ENCODE data around the gene MINPP1. TPM values are rescaled to one million over a fixed set of nuclear protein-coding genes. Genes with fewer than 3 reads are reported as not detected.

The MINPP1 gene
- total RNA-seq, 6 experiments from 2014 or later, result 14.4 to 28.2 (median 25.0) TPM

DNA sequence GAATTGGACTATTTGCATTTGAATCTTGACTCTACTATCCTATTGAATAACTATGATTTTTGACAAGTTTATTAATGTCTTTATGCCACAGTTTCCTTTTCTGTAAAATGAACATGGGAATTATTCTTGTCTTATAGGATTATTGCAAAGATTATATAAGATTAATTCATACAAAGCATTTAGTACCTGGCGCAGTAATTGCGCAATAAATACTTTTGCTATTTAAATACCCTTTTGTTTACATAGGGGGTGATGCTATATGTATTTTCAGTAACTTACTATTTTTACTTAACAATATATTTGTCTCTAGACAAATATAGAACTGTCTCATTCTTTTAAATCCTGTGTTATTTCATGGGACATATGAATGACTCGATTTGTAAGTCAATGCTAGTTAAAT lies 5.3 kb downstream of the MINPP1 start:
- ATAC-seq, result no peak
- 96% methylated on average over 3 of the region's 3 CpGs for WGBS (ENCODE audit: insufficient coverage, low coverage, low lambda C conversion rate, missing lambda C conversion rate)

DNA sequence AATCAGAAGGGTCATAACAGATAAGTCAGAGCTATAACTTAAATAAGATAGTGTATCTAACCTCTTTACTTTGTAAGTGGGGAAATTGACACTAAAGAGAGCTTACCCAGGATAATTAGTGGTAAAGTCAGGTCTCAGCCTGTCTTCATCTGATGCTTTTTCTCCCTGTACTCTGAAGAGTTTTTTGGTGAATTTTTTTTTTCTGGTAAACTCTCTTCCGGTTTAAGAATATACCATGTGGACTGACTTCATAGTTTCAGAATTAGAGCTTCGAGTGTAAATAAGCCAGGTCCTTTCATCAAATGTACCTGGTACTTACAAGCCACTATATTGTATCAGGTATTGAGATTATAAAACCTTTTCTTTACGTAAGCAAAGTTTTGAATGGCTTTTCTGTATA lies 6.8 kb downstream of the MINPP1 start:
- 96% methylated on average over 3 of the region's 3 CpGs for WGBS (ENCODE audit: insufficient coverage, low coverage, low lambda C conversion rate, missing lambda C conversion rate)
- DNase-seq, result no peak

More for the DNA sequence above, 5.3 kb downstream of the MINPP1 start:
- Histone ChIP-seq H3K27me3 (no peaks in the 10 kb centered on the region), H3K4me1 (peaks cover 0 to 33% (median 16%) of the 10 kb centered on the region in 4 donors), H3K9me3 (no peaks in the 10 kb centered on the region), H3K27ac (no peak overlapping the region), H3K36me3 (peaks cover 0 to 56% (median 14%) of the 10 kb centered on the region in 4 donors), H3K4me3 (no peak overlapping the region)
- intact Hi-C loops (cut with DNase I), result no loop called here
- no peak for DNase-seq
- TF ChIP-seq POLR2A (IDR thresholded peaks at IDR 0.05), result no peak
- TF ChIP-seq, protein P1, sequence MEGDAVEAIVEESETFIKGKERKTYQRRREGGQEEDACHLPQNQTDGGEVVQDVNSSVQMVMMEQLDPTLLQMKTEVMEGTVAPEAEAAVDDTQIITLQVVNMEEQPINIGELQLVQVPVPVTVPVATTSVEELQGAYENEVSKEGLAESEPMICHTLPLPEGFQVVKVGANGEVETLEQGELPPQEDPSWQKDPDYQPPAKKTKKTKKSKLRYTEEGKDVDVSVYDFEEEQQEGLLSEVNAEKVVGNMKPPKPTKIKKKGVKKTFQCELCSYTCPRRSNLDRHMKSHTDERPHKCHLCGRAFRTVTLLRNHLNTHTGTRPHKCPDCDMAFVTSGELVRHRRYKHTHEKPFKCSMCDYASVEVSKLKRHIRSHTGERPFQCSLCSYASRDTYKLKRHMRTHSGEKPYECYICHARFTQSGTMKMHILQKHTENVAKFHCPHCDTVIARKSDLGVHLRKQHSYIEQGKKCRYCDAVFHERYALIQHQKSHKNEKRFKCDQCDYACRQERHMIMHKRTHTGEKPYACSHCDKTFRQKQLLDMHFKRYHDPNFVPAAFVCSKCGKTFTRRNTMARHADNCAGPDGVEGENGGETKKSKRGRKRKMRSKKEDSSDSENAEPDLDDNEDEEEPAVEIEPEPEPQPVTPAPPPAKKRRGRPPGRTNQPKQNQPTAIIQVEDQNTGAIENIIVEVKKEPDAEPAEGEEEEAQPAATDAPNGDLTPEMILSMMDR (IDR thresholded peaks at IDR 0.05), result no peak

GRCh38 chr10:87518937-87519336 lies 14.2 kb downstream of the MINPP1 start:
- Histone ChIP-seq H3K27me3 (no peaks in the 10 kb centered on the region), H3K4me1 (no peaks in the 10 kb centered on the region), H3K4me3 (no peak overlapping the region), H3K36me3 (peaks cover 0 to 45% (median 20%) of the 10 kb centered on the region in 4 donors), H3K9me3 (no peaks in the 10 kb centered on the region), H3K27ac (no peak overlapping the region)
- TF ChIP-seq POLR2A (IDR thresholded peaks at IDR 0.05), result no peak
- TF ChIP-seq, protein P1 (IDR thresholded peaks at IDR 0.05), result no peak
- ATAC-seq (no peak), DNase-seq (no peak)
- intact Hi-C loops (cut with DNase I), result no loop called here
- 100% methylated on average over 3 of the region's 3 CpGs for WGBS (ENCODE audit: insufficient coverage, low coverage, low lambda C conversion rate, missing lambda C conversion rate)

More for the DNA sequence above, 6.8 kb downstream of the MINPP1 start:
- TF ChIP-seq, protein P1 (IDR thresholded peaks at IDR 0.05), result no peak
- TF ChIP-seq POLR2A (IDR thresholded peaks at IDR 0.05), result no peak
- Histone ChIP-seq H3K4me3 (no peak overlapping the region), H3K27me3 (no peaks in the 10 kb centered on the region), H3K36me3 (peaks cover 0 to 61% (median 17%) of the 10 kb centered on the region in 4 donors), H3K9me3 (no peaks in the 10 kb centered on the region), H3K27ac (no peak overlapping the region), H3K4me1 (peaks cover 0 to 31% (median 13%) of the 10 kb centered on the region in 4 donors)
- no peak for ATAC-seq
- intact Hi-C loops (cut with DNase I), result no loop called here

- no peaks in the 10 kb centered on the region for H3K4me1 ChIP-seq
- H3K4me3 ChIP-seq, result no peak overlapping the region
- no peaks in the 10 kb centered on the region for H3K27me3 ChIP-seq
- H3K9me3 ChIP-seq, result no peaks in the 10 kb centered on the region
- DNase-seq (no peak), ATAC-seq (no peak)
- TF ChIP-seq, protein P1 (IDR thresholded peaks at IDR 0.05), result no peak
- no peak for TF ChIP-seq POLR2A (IDR thresholded peaks at IDR 0.05)
- H3K27ac ChIP-seq, result no peak overlapping the region
- 95% methylated on average over 2 of the region's 2 CpGs for WGBS (ENCODE audit: insufficient coverage, low coverage, low lambda C conversion rate, missing lambda C conversion rate)
- intact Hi-C loops (cut with DNase I), result no loop called here
- H3K36me3 ChIP-seq, result peaks cover 0 to 38% (median 18%) of the 10 kb centered on the region in 4 donors
These were observed 14.9 kb downstream of the MINPP1 start for GRCh38 chr10:87519582-87519981.

DNA sequence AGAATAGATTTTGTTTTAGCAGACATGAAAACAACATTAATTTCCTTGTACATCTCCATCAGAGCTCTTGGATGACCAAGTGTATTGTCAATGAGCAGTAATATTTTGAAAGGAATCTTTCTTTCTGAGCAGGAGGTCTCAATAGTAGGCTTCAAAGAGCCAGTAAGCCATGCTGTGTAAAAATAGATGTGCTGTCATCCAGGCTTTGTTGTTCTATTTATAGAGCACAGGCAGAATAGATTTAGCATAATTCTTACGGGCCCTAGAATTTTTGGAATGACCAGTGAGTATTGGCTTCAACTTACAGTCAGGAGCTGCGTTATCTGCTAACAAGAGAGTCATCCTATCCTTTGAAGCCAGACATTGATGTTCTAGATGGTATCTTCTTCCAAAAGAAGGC lies 19.0 kb downstream of the MINPP1 start:
- Histone ChIP-seq H3K4me1 (no peaks in the 10 kb centered on the region), H3K4me3 (no peak overlapping the region), H3K27ac (no peak overlapping the region), H3K9me3 (no peaks in the 10 kb centered on the region), H3K36me3 (peaks cover 0 to 18% (median 11%) of the 10 kb centered on the region in 4 donors), H3K27me3 (no peaks in the 10 kb centered on the region)
- WGBS (ENCODE audit: insufficient coverage, low coverage, low lambda C conversion rate, missing lambda C conversion rate), result 87% methylated on average over 2 of the region's 2 CpGs
- ATAC-seq (no peak), DNase-seq (no peak)
- intact Hi-C loops (cut with DNase I), result no loop called here
- TF ChIP-seq POLR2A (IDR thresholded peaks at IDR 0.05), result no peak
- TF ChIP-seq, protein P1 (IDR thresholded peaks at IDR 0.05), result no peak
